GM23338 (cell line): ENCODE data around the gene GABARAPL1.

Experiments
- CTCF ChIP-seq, 2 experiments: fragments of 200-600 bp in 1 of 2; sonication (generic) in 1 of 2; conservative IDR thresholded peaks; 2 replicates each; pipeline versions ENCODE4 v1.5.1 to v1.6.1; 2016 to 2017; ENCODE audit warnings: antibody characterized with exemption in 2 of 2, low read depth in 2 of 2, mild to moderate bottlenecking in 2 of 2, moderate library complexity in 1 of 2
- ETS1 ChIP-seq: IDR thresholded peaks from 2 replicates; pipeline ENCODE4 v1.6.1; 2016; ENCODE audit warnings: antibody characterized with exemption
- EZH2phosphoT487 ChIP-seq: fragments of 200-600 bp; sonication (generic); IDR thresholded peaks from one replicate; pipeline ENCODE4 v1.8.1; 2018; ENCODE audit warnings: antibody characterized with exemption; ENCODE audit not compliant: unreplicated experiment
- POLR2AphosphoS5 ChIP-seq: IDR thresholded peaks from 2 replicates; pipeline ENCODE4 v1.6.1; 2016; ENCODE audit warnings: antibody characterized with exemption, low read depth
- REST ChIP-seq: IDR thresholded peaks from one replicate; pipeline ENCODE4 v1.6.1; 2018; ENCODE audit warnings: antibody characterized with exemption; ENCODE audit not compliant: unreplicated experiment

GRCh38 chr12:10227648-10228047, 15.0 kb downstream of the GABARAPL1 start:
- TF ChIP-seq ETS1: no peak
- TF ChIP-seq CTCF (conservative IDR thresholded peaks at IDR 0.05; ENCODE audit: low read depth in 2 of 2): no peak
- TF ChIP-seq POLR2AphosphoS5: no peak
- TF ChIP-seq EZH2phosphoT487: no peak
- no peak for TF ChIP-seq REST
